Inflammatory macrophage (primary cell): ENCODE results near the gene TMBIM1.

Source experiments
- DNase-seq, 2 donors: peaks; one replicate each; pipeline ENCODE4 v3.0.0-alpha.2; 2020 to 2022

The TMBIM1 gene

GRCh38 chr2:218271487-218271797, 20.9 kb downstream of the TMBIM1 start:
- DNase-seq: no peak

- peak in 1 of 2 donors; percentile 22 for DNase-seq
Observed at GRCh38 chr2:218270721-218271486, 21.4 kb downstream of the TMBIM1 start.

GRCh38 chr2:218269900-218270720, 22.2 kb downstream of the TMBIM1 start, which contains the start of the genes AAMP and PNKD:
AAMP (minus strand) TSS chr2:218270137; CDS start chr2:218270086, 51 bp downstream.
PNKD (plus strand) TSS chr2:218270519; CDS start chr2:218270536, 17 bp downstream.
- DNase-seq: peak; percentile 100

GRCh38 chr2:218267259-218267658, 25.0 kb downstream of the TMBIM1 start:
- DNase-seq: no peak

GRCh38 chr2:218266316-218266979, 25.9 kb downstream of the TMBIM1 start:
- no peak for DNase-seq

GRCh38 chr2:218265626-218266025, 26.7 kb downstream of the TMBIM1 start:
- no peak for DNase-seq

GRCh38 chr2:218264773-218265561, 27.3 kb downstream of the TMBIM1 start:
- DNase-seq: no peak

- DNase-seq: peak in 1 of 2 donors; percentile 52
Observed at GRCh38 chr2:218263817-218264641, 28.3 kb downstream of the TMBIM1 start.

GRCh38 chr2:218262631-218263586, 29.4 kb downstream of the TMBIM1 start:
- DNase-seq: no peak

- no peak for DNase-seq
Observed at GRCh38 chr2:218262237-218262600, 30.1 kb downstream of the TMBIM1 start.

GRCh38 chr2:218261423-218262236, 30.7 kb downstream of the TMBIM1 start:
- DNase-seq: no peak

- peak in 1 of 2 donors; percentile 25 for DNase-seq
Observed at GRCh38 chr2:218260742-218261422, 31.4 kb downstream of the TMBIM1 start, which contains the start of gene GPBAR1. GPBAR1 (plus strand) TSS chr2:218261015; CDS start chr2:218262725, 1,710 bp downstream.

- no peak for DNase-seq
Observed at GRCh38 chr2:218260166-218260565, 32.1 kb downstream of the TMBIM1 start.

GRCh38 chr2:218259099-218259961, 33.0 kb downstream of the TMBIM1 start:
- peak; percentile 75 to 85 for DNase-seq

- DNase-seq: peak; percentile 89 to 91
Observed at GRCh38 chr2:218257390-218257981, 34.8 kb downstream of the TMBIM1 start.

- DNase-seq: no peak
Observed at GRCh38 chr2:218256612-218257350, 35.5 kb downstream of the TMBIM1 start.
